ENCODE data around the gene PDK2.

PDK2 gene

DNA sequence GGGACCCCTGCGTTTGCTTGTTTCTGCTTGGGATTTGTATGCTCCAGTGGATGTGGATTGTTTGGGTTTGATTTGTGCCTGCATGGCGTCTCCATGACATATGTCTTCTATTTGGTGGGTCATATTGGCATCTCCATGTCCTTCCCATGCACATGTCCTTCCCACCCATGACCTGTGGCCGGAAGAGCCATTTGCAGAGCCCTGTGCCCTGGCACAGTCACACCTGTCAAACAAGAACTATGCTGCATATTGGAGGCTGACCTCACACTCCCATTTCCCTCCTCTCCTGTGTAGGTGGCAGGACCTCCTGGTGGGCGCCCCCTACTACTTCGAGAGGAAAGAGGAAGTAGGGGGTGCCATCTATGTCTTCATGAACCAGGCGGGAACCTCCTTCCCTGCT is 23.5 kb upstream of the PDK2 start:
- Histone ChIP-seq H3K9ac (no peak overlapping the region), H3K27me3 (no peaks in the 10 kb centered on the region), H3K4me2 (no peak overlapping the region), H3K4me1 (no peaks in the 10 kb centered on the region), H3K4me3 (no peak overlapping the region), H3K36me3 (no peaks in the 10 kb centered on the region), H4K20me1 (no peaks in the 10 kb centered on the region), H3K9me3 (replicated peaks in 1 of 11) (peaks cover 0 to 14% (median 6%) of the 10 kb centered on the region in 11 experiments; a peak in 9 of 22 replicates), H3K27ac (no peak overlapping the region)
- TF ChIP-seq Cebpa-rat (IDR thresholded peaks at IDR 0.05) = no peak

DNA sequence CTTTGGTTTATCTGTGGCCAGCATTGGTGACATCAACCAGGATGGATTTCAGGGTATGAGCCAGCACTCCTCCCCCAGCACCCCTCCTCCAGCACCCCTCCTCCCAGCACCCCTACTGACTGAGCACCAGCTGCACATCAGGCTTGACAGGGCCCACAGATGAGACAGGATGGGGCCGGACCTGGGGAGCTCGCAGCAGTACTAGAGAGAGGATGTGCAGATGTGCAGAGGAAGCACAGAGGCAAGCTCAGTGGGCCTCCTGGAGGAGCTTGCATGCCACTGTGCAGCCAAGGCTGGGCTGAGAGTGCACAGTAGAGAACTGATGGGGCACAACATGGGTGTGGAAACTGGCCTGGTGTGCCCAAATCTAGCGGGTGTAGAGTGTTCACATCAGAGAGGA is 23.0 kb upstream of the PDK2 start:
- Histone ChIP-seq H3K4me2 (no peak overlapping the region), H3K4me1 (peaks cover 0 to 3% (median 0%) of the 10 kb centered on the region in 10 experiments; a peak in 2 of 20 replicates), H3K9ac (no peak overlapping the region), H3K9me3 (replicated peaks in 1 of 11) (peaks cover 0 to 14% (median 6%) of the 10 kb centered on the region in 11 experiments; a peak in 9 of 22 replicates), H4K20me1 (no peaks in the 10 kb centered on the region), H3K36me3 (no peaks in the 10 kb centered on the region), H3K4me3 (no peak overlapping the region), H3K27ac (no peak overlapping the region), H3K27me3 (no peaks in the 10 kb centered on the region)
- TF ChIP-seq Cebpa-rat (IDR thresholded peaks at IDR 0.05) = no peak

GRCh38 chr17:50072925-50073324 is 22.2 kb upstream of the PDK2 start:
- H3K4me2 ChIP-seq = no peak overlapping the region
- H3K27me3 ChIP-seq = no peaks in the 10 kb centered on the region
- peaks cover 0 to 8% (median 0%) of the 10 kb centered on the region in 10 experiments; a peak in 3 of 20 replicates for H3K4me1 ChIP-seq
- no peaks in the 10 kb centered on the region for H4K20me1 ChIP-seq
- H3K9ac ChIP-seq = no peak overlapping the region
- no peak for TF ChIP-seq Cebpa-rat (IDR thresholded peaks at IDR 0.05)
- H3K9me3 ChIP-seq (replicated peaks in 1 of 11) = peaks cover 0 to 14% (median 6%) of the 10 kb centered on the region in 11 experiments; a peak in 9 of 22 replicates
- H3K4me3 ChIP-seq = no peak overlapping the region
- H3K36me3 ChIP-seq = no peaks in the 10 kb centered on the region
- no peak overlapping the region for H3K27ac ChIP-seq

- TF ChIP-seq Cebpa-rat (IDR thresholded peaks at IDR 0.05) = no peak
- no peak overlapping the region for H3K27ac ChIP-seq
- no peak overlapping the region for H3K4me3 ChIP-seq
- no peaks in the 10 kb centered on the region for H3K36me3 ChIP-seq
- peaks cover 0 to 14% (median 6%) of the 10 kb centered on the region in 11 experiments; a peak in 9 of 22 replicates for H3K9me3 ChIP-seq (replicated peaks in 1 of 11)
- H3K27me3 ChIP-seq = no peaks in the 10 kb centered on the region
- H4K20me1 ChIP-seq = no peaks in the 10 kb centered on the region
- no peak overlapping the region for H3K9ac ChIP-seq
- H3K4me1 ChIP-seq = peaks cover 0 to 8% (median 0%) of the 10 kb centered on the region in 10 experiments; a peak in 3 of 20 replicates
- no peak overlapping the region for H3K4me2 ChIP-seq
Measured at GRCh38 chr17:50074227-50074626, 20.9 kb upstream of the PDK2 start.

DNA sequence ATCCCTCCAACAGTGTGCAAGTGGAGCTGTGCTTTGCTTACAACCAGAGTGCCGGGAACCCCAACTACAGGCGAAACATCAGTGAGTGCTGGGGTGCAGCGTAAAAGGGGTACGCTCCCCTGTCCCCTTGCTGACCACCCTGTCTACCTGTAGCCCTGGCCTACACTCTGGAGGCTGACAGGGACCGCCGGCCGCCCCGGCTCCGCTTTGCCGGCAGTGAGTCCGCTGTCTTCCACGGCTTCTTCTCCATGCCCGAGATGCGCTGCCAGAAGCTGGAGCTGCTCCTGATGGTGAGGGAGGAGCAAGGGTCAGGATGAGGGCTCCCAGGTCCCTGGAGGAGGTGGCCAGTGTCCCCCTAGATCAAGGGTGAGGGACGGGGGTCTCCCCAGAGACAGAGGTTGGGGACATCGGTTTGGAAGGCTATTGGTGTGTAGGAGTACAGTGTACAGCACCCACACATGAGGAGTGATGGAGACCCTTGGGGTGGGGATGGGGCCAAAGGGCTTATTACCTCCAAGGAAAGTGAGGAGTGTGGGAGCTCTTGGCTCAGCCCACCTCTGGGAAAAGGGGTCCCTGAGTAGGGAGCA is 19.6 kb upstream of the PDK2 start:
- TF ChIP-seq Cebpa-rat (IDR thresholded peaks at IDR 0.05) = no peak
- Histone ChIP-seq H3K4me2 (no peak overlapping the region), H3K4me1 (peaks cover 0 to 8% (median 0%) of the 10 kb centered on the region in 10 experiments; a peak in 3 of 20 replicates), H3K9me3 (replicated peaks in 1 of 11) (peaks cover 0 to 14% (median 6%) of the 10 kb centered on the region in 11 experiments; a peak in 9 of 22 replicates), H3K27me3 (no peaks in the 10 kb centered on the region), H3K36me3 (no peaks in the 10 kb centered on the region), H4K20me1 (no peaks in the 10 kb centered on the region), H3K4me3 (no peak overlapping the region), H3K27ac (no peak overlapping the region), H3K9ac (no peak overlapping the region)

- H3K4me3 ChIP-seq = no peak overlapping the region
- no peaks in the 10 kb centered on the region for H4K20me1 ChIP-seq
- no peak overlapping the region for H3K4me2 ChIP-seq
- no peak overlapping the region for H3K9ac ChIP-seq
- no peak overlapping the region for H3K27ac ChIP-seq
- peaks cover 0 to 9% (median 6%) of the 10 kb centered on the region in 11 experiments; a peak in 9 of 22 replicates for H3K9me3 ChIP-seq (replicated peaks in 1 of 11)
- no peaks in the 10 kb centered on the region for H3K36me3 ChIP-seq
- H3K4me1 ChIP-seq = peaks cover 0 to 8% (median 0%) of the 10 kb centered on the region in 10 experiments; a peak in 3 of 20 replicates
- no peaks in the 10 kb centered on the region for H3K27me3 ChIP-seq
- TF ChIP-seq Cebpa-rat (IDR thresholded peaks at IDR 0.05) = no peak
Measured at GRCh38 chr17:50076221-50076590, 18.9 kb upstream of the PDK2 start.

DNA sequence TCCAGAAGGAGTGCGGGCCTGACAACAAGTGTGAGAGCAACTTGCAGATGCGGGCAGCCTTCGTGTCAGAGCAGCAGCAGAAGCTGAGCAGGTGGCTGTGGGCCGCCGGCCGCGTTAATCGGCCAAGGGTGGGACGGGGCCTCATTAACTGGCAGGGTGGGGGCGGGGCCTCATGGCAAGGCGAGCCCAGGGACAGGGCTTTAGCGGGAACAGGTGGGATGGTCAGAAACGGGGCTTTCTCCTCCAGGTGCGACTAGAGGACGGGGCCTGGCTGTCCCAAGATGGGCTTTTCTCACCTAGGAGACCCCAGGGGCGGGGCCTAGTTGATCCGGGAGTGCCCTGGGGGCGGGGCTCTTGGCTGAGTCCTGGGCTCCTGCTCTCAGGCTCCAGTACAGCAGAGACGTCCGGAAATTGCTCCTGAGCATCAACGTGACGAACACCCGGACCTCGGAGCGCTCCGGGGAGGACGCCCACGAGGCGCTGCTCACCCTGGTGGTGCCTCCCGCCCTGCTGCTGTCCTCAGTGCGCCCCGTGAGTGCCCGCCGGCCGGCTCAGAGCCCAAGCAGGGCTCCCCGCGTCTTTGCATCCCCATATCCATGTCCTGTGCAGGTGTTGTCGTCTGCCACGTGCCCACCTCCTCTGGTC is 18.4 kb upstream of the PDK2 start:
- Histone ChIP-seq H4K20me1 (no peaks in the 10 kb centered on the region), H3K4me2 (no peak overlapping the region), H3K4me3 (no peak overlapping the region), H3K9ac (no peak overlapping the region), H3K27ac (no peak overlapping the region), H3K36me3 (no peaks in the 10 kb centered on the region), H3K4me1 (peaks cover 0 to 8% (median 0%) of the 10 kb centered on the region in 10 experiments; a peak in 3 of 20 replicates), H3K27me3 (no peaks in the 10 kb centered on the region), H3K9me3 (replicated peaks in 1 of 11) (peaks cover 0 to 4% (median under 1%) of the 10 kb centered on the region in 11 experiments; a peak in 7 of 22 replicates)
- no peak for TF ChIP-seq Cebpa-rat (IDR thresholded peaks at IDR 0.05)

- no peaks in the 10 kb centered on the region for H3K36me3 ChIP-seq
- H3K9me3 ChIP-seq (replicated peaks in 1 of 11) = no peaks in the 10 kb centered on the region
- no peak overlapping the region for H3K4me2 ChIP-seq
- no peak for TF ChIP-seq Cebpa-rat (IDR thresholded peaks at IDR 0.05)
- no peak overlapping the region for H3K4me3 ChIP-seq
- H3K27ac ChIP-seq = no peak overlapping the region
- no peak overlapping the region for H3K9ac ChIP-seq
- peaks cover 0 to 8% (median 0%) of the 10 kb centered on the region in 10 experiments; a peak in 3 of 20 replicates for H3K4me1 ChIP-seq
- no peaks in the 10 kb centered on the region for H3K27me3 ChIP-seq
- no peaks in the 10 kb centered on the region for H4K20me1 ChIP-seq
Measured at GRCh38 chr17:50078430-50078829, 16.7 kb upstream of the PDK2 start.

GRCh38 chr17:50079334-50080095 is 15.6 kb upstream of the PDK2 start:
- Histone ChIP-seq H3K27me3 (no peaks in the 10 kb centered on the region), H3K4me1 (peaks cover 0 to 8% (median 0%) of the 10 kb centered on the region in 10 experiments; a peak in 3 of 20 replicates), H3K36me3 (no peaks in the 10 kb centered on the region), H4K20me1 (no peaks in the 10 kb centered on the region), H3K4me3 (no peak overlapping the region), H3K9me3 (replicated peaks in 1 of 11) (no peaks in the 10 kb centered on the region), H3K4me2 (no peak overlapping the region), H3K27ac (no peak overlapping the region), H3K9ac (no peak overlapping the region)
- no peak for TF ChIP-seq Cebpa-rat (IDR thresholded peaks at IDR 0.05)
